Islet precursor cell (in vitro differentiated cells): ENCODE data around the gene CDK11B.

Source experiments
- DNase-seq: peaks from one replicate; pipeline ENCODE4 v3.0.0-alpha.2; 2018

The CDK11B gene

GRCh38 chr1:1626207-1627141 lies 32.3 kb downstream of the CDK11B start:
- DNase-seq, result no peak

GRCh38 chr1:1625824-1626206 lies 33.0 kb downstream of the CDK11B start:
- DNase-seq, result no peak

- no peak for DNase-seq
These were observed 33.4 kb downstream of the CDK11B start for GRCh38 chr1:1625404-1625775.

GRCh38 chr1:1624443-1625403 lies 34.1 kb downstream of the CDK11B start:
- no peak for DNase-seq

GRCh38 chr1:1623631-1624442 lies 35.0 kb downstream of the CDK11B start:
- DNase-seq, result no peak

GRCh38 chr1:1623181-1623630 lies 35.6 kb downstream of the CDK11B start:
- DNase-seq, result no peak

GRCh38 chr1:1622788-1623094 lies 36.1 kb downstream of the CDK11B start:
- no peak for DNase-seq

- DNase-seq, result no peak
These were observed 36.6 kb downstream of the CDK11B start for GRCh38 chr1:1622010-1622787.

GRCh38 chr1:1621173-1622009 lies 37.4 kb downstream of the CDK11B start:
- no peak for DNase-seq

GRCh38 chr1:1620433-1621139 lies 38.2 kb downstream of the CDK11B start:
- DNase-seq, result no peak

- DNase-seq, result no peak
These were observed 38.9 kb downstream of the CDK11B start for GRCh38 chr1:1619917-1620361.

- DNase-seq, result no peak
These were observed 40.3 kb downstream of the CDK11B start for GRCh38 chr1:1618396-1619068.

GRCh38 chr1:1617925-1618324 lies 40.9 kb downstream of the CDK11B start:
- no peak for DNase-seq

- DNase-seq, result no peak
These were observed 41.3 kb downstream of the CDK11B start for GRCh38 chr1:1617516-1617915.

- no peak for DNase-seq
These were observed 42.0 kb downstream of the CDK11B start for GRCh38 chr1:1616838-1617237.

- DNase-seq, result no peak
These were observed 42.6 kb downstream of the CDK11B start for GRCh38 chr1:1616045-1616790.

- peak; percentile 98 for DNase-seq
These were observed 43.4 kb downstream of the CDK11B start, which contains the start of gene MIB2 for GRCh38 chr1:1615256-1616044. Gene MIB2, plus strand, starts transcription at chr1:1615500. Its CDS starts 7,953 bp downstream, at chr1:1623453.

- DNase-seq, result no peak
These were observed 43.9 kb downstream of the CDK11B start for GRCh38 chr1:1614954-1615255.
